K562 (cell line): ENCODE results near the gene TNFAIP3. TPM values are rescaled to one million over a fixed set of nuclear protein-coding genes. Genes with fewer than 3 reads are reported as not detected.

Experiments
- ARID1B ChIP-seq: fragments of 450-650 bp; IDR thresholded peaks from 2 replicates; pipeline ENCODE4 v1.6.1; 2016; ENCODE audit warnings: antibody characterized with exemption, mild to moderate bottlenecking, inconsistent platforms
- BRD9 ChIP-seq: fragments of 450-650 bp; IDR thresholded peaks from 2 replicates; pipeline ENCODE4 v1.6.1; 2018; ENCODE audit warnings: low read depth; ENCODE audit not compliant: partially characterized antibody
- CCNT2 ChIP-seq: IDR thresholded peaks from 2 replicates; pipeline ENCODE4 v1.6.1; 2011; ENCODE audit warnings: borderline replicate concordance, low read depth, mild to moderate bottlenecking, moderate library complexity, mixed read lengths, low read length; ENCODE audit not compliant: insufficient read length; ENCODE audit errors: extremely low read depth
- ELF2 ChIP-seq: fragments of 250-450 bp; sonication (Bioruptor Pico); IDR thresholded peaks from 2 replicates; pipeline ENCODE4 v1.5.0; 2021; ENCODE audit warnings: mild to moderate bottlenecking
- ELF4 ChIP-seq: fragments of 450-650 bp; formaldehyde crosslinking; IDR thresholded peaks from 2 replicates; pipeline ENCODE4 v1.4.0; 2022; ENCODE audit warnings: missing genetic modification characterization
- ELK1 ChIP-seq: sonication (generic); formaldehyde crosslinking; IDR thresholded peaks from 2 replicates; pipeline ENCODE4 v1.8.1; 2022; ENCODE audit warnings: missing genetic modification reagents
- HNRNPUL1 ChIP-seq: fragments of 200-400 bp; formaldehyde crosslinking; IDR thresholded peaks from 2 replicates; pipeline ENCODE4 v1.6.1; 2017; ENCODE audit warnings: low read length
- IFI16 ChIP-seq: fragments of 250-450 bp; sonication (Bioruptor Pico); IDR thresholded peaks from 2 replicates; pipeline ENCODE4 v2.1.2; 2022; ENCODE audit warnings: mild to moderate bottlenecking, inconsistent platforms
- IRF1 ChIP-seq: sonication (generic); formaldehyde crosslinking; IDR thresholded peaks from 2 replicates; pipeline ENCODE4 v1.8.0; 2022; ENCODE audit warnings: missing genetic modification reagents, mild to moderate bottlenecking, borderline replicate concordance
- IRF2 ChIP-seq: sonication (generic); formaldehyde crosslinking; IDR thresholded peaks from 2 replicates; pipeline ENCODE4 v1.8.1; 2022; ENCODE audit warnings: mild to moderate bottlenecking, missing genetic modification reagents
- KLF6 ChIP-seq: fragments of 250-450 bp; sonication (Bioruptor Pico); IDR thresholded peaks from 2 replicates; pipeline ENCODE4 v1.4.0; 2020; ENCODE audit warnings: mild to moderate bottlenecking, moderate library complexity, borderline replicate concordance
- L3MBTL2 ChIP-seq: fragments of 450-650 bp; IDR thresholded peaks from 2 replicates; pipeline ENCODE4 v1.6.1; 2016; ENCODE audit warnings: mild to moderate bottlenecking, moderate library complexity
- LCOR ChIP-seq: sonication (generic); formaldehyde crosslinking; IDR thresholded peaks from 2 replicates; pipeline ENCODE4 v1.8.0; 2022; ENCODE audit warnings: mild to moderate bottlenecking, missing genetic modification reagents
- NFATC3 ChIP-seq: fragments of 450-650 bp; IDR thresholded peaks from 2 replicates; pipeline ENCODE4 v1.6.1; 2017; ENCODE audit warnings: mild to moderate bottlenecking
- POLR2AphosphoS2 ChIP-seq: IDR thresholded peaks from 2 replicates; pipeline ENCODE4 v1.6.1; 2012; ENCODE audit warnings: low read length, improper control_type of control experiment
- RFX7 ChIP-seq: fragments of 250-450 bp; sonication (Bioruptor Pico); IDR thresholded peaks from 2 replicates; pipeline ENCODE4 v1.5.1; 2021; ENCODE audit warnings: mild to moderate bottlenecking
- SIN3A ChIP-seq, 2 experiments: fragments of 150-350 bp in 1 of 2; IDR thresholded peaks; 2 replicates each; pipeline ENCODE4 v1.6.1; 2011 to 2016; ENCODE audit warnings: borderline replicate concordance in 2 of 2, low read depth in 2 of 2, low read length in 2 of 2, mild to moderate bottlenecking in 2 of 2, moderate library complexity in 2 of 2; ENCODE audit not compliant: control insufficient read depth in 1 of 2
- SP2 ChIP-seq: IDR thresholded peaks from 2 replicates; pipeline ENCODE4 v1.6.1; 2011; ENCODE audit warnings: mild to moderate bottlenecking, low read depth, low read length, moderate library complexity; ENCODE audit not compliant: poor library complexity, severe bottlenecking; ENCODE audit errors: extremely low read depth
- ZKSCAN3 ChIP-seq: fragments of 250-450 bp; sonication (Bioruptor Pico); IDR thresholded peaks from 2 replicates; pipeline ENCODE4 v1.4.0; 2020
- ZNF184 ChIP-seq: sonication (generic); formaldehyde crosslinking; IDR thresholded peaks from 2 replicates; pipeline ENCODE4 v1.5.0; 2020; ENCODE audit warnings: missing genetic modification reagents
- ZNF263 ChIP-seq: sonication (generic); formaldehyde crosslinking; IDR thresholded peaks from 2 replicates; pipeline ENCODE4 v1.8.0; 2022; ENCODE audit warnings: mild to moderate bottlenecking, missing genetic modification reagents, borderline replicate concordance
- ZNF324 ChIP-seq: fragments of 250-450 bp; sonication (Bioruptor Pico); IDR thresholded peaks from 2 replicates; pipeline ENCODE4 v1.4.0; 2020; ENCODE audit warnings: mild to moderate bottlenecking
- ZNF41 ChIP-seq: fragments of 250-450 bp; sonication (Bioruptor Pico); conservative IDR thresholded peaks from 2 replicates; pipeline ENCODE4 v1.4.0; 2020; ENCODE audit warnings: mild to moderate bottlenecking
- ZNF668 ChIP-seq: fragments of 250-450 bp; sonication (Bioruptor Pico); IDR thresholded peaks from 2 replicates; pipeline ENCODE4 v1.8.0; 2022; ENCODE audit warnings: mild to moderate bottlenecking, inconsistent platforms
- polyA plus RNA-seq, 8 experiments: library from polyadenylated mRNA; depleted of rRNA in 4 of 8; stranded (reverse) in 5 of 8; unstranded in 3 of 8; fragments of >200 nt; fragmentation: Nextera tagmentation in 2 of 8; fragmentation: Illumina TruSeq in 1 of 8; extraction: Ambion mirVana in 2 of 8; extraction: Trizol in 1 of 8; gene quantifications; 2 replicates each; pipeline versions ENCODE4 v1.2.1 to v1.2.3, GENCODE V29; 2011 to 2014; ENCODE audit warnings: inconsistent platforms in 1 of 8, missing spikeins in 1 of 8
- total RNA-seq, 7 experiments: library from RNA; depleted of rRNA in 6 of 7; stranded (reverse); fragments of >200 nt in 6 of 7; fragmentation: Illumina TruSeq in 2 of 7; extraction: Trizol in 2 of 7; gene quantifications; 2 replicates each; pipeline versions ENCODE4 v1.2.1 to v1.2.3, GENCODE V29; 2011 to 2021; ENCODE audit warnings: low replicate concordance in 1 of 7
- TF ChIP-seq, protein P1 (sequence below), 2 experiments: IDR thresholded peaks in 1 of 2; conservative IDR thresholded peaks in 1 of 2; 2 replicates each; pipeline ENCODE4 v1.6.1; 2016; ENCODE audit warnings: low read depth in 2 of 2, mild to moderate bottlenecking in 1 of 2, missing compliant biosample characterization in 1 of 2, missing genetic modification characterization in 1 of 2, moderate library complexity in 1 of 2

The TNFAIP3 gene
- total and polyA plus RNA-seq, 9 of the 15 experiments (the other 6 are each of a cell fraction or from before 2014, with no cell fraction given) = 0.79 to 17.0 (median 6.4) TPM

- TF ChIP-seq, protein P1, sequence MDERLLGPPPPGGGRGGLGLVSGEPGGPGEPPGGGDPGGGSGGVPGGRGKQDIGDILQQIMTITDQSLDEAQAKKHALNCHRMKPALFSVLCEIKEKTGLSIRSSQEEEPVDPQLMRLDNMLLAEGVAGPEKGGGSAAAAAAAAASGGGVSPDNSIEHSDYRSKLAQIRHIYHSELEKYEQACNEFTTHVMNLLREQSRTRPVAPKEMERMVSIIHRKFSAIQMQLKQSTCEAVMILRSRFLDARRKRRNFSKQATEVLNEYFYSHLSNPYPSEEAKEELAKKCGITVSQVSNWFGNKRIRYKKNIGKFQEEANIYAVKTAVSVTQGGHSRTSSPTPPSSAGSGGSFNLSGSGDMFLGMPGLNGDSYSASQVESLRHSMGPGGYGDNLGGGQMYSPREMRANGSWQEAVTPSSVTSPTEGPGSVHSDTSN (CRISPR knock-in tag; IDR thresholded peaks at IDR 0.05; ENCODE audit: low read depth) = no peak
- TF ChIP-seq, protein P1 (tag; conservative IDR thresholded peaks at IDR 0.05; ENCODE audit: low read depth) = no peak
- TF ChIP-seq IFI16 (CRISPR knock-in tag) (no peak), ZNF41 (CRISPR knock-in tag) (no peak), HNRNPUL1 (no peak), KLF6 (CRISPR knock-in tag) (0 out of 2 replicates have a peak, but pooled peaks have one; percentile 32), IRF1 (CRISPR knock-in tag) (no peak), SP2 (no peak), ZNF324 (CRISPR knock-in tag) (no peak), L3MBTL2 (peak; percentile 53; the same call in 1 of the 2 replicates), IRF2 (CRISPR knock-in tag) (no peak), ELK1 (CRISPR knock-in tag) (no peak), BRD9 (no peak), ZNF668 (no peak), NFATC3 (no peak), ELF4 (CRISPR knock-in tag) (no peak), ZNF263 (CRISPR knock-in tag) (no peak; the same call in 1 of the 2 replicates), POLR2AphosphoS2 (no peak), CCNT2 (peak; percentile 64), ZKSCAN3 (no peak), ARID1B (peak; percentile 95), RFX7 (CRISPR knock-in tag) (no peak), ZNF184 (CRISPR knock-in tag) (no peak), ELF2 (CRISPR knock-in tag) (peak; percentile 76), SIN3A (IDR thresholded peaks at IDR 0.05; ENCODE audit: borderline replicate concordance in 2 of 2, control insufficient read depth in 1 of 2, low read depth in 2 of 2, low read length in 2 of 2) (no peak), LCOR (CRISPR knock-in tag) (no peak)
Measured at GRCh38 chr6:137919837-137920730, 53.0 kb downstream of the TNFAIP3 start (continued).
